Osteoblast (primary cell): ENCODE results near the gene FYCO1. TPM values are rescaled to one million over a fixed set of nuclear protein-coding genes. Genes with fewer than 3 reads are reported as not detected.
A peak's percentile ranks its signal among the peaks of the same experiment; 100 is the strongest.

Source experiments
- DNase-seq: peaks from one replicate; pipeline ENCODE4 v3.0.0; 2011; ENCODE audit warnings: low spot score, mixed read lengths; ENCODE audit not compliant: insufficient read length; ENCODE audit errors: missing footprints
- H2AFZ ChIP-seq: 2 replicates; pipeline ENCODE4 v1.6.0; 2011; ENCODE audit warnings: mild to moderate bottlenecking, low read length
- H3K27ac ChIP-seq: 2 replicates; pipeline ENCODE4 v1.5.1; 2011; ENCODE audit warnings: mild to moderate bottlenecking, low read depth, low read length, moderate library complexity
- H3K27me3 ChIP-seq: 2 replicates; pipeline ENCODE4 v1.6.0; 2012; ENCODE audit warnings: mild to moderate bottlenecking, control low read depth, inconsistent platforms, low read length, moderate library complexity; ENCODE audit not compliant: insufficient read depth
- H3K36me3 ChIP-seq: 2 replicates; pipeline ENCODE4 v1.5.1; 2011; ENCODE audit warnings: mild to moderate bottlenecking, low read length, control low read depth, moderate library complexity; ENCODE audit not compliant: insufficient read depth
- H3K4me1 ChIP-seq: 2 replicates; pipeline ENCODE4 v1.5.1; 2011; ENCODE audit warnings: mild to moderate bottlenecking, low read length, control low read depth, moderate library complexity; ENCODE audit not compliant: insufficient read depth
- H3K4me2 ChIP-seq: 2 replicates; pipeline ENCODE4 v1.6.0; 2011; ENCODE audit warnings: mild to moderate bottlenecking, low read length; ENCODE audit not compliant: insufficient read depth
- H3K4me3 ChIP-seq: fragments of 200-600 bp; sonication (generic); 3 replicates; pipeline ENCODE4 v1.5.1; 2012; ENCODE audit warnings: mild to moderate bottlenecking, low read length, inconsistent platforms; ENCODE audit not compliant: insufficient read depth
- H3K79me2 ChIP-seq: 2 replicates; pipeline ENCODE4 v1.6.0; 2012; ENCODE audit warnings: mild to moderate bottlenecking, low read length, control low read depth, inconsistent platforms; ENCODE audit not compliant: insufficient read depth
- H3K9me3 ChIP-seq: 2 replicates; pipeline ENCODE4 v1.5.1; 2011; ENCODE audit warnings: low read depth, low read length, control low read depth
- H4K20me1 ChIP-seq: 2 replicates; pipeline ENCODE4 v1.6.0; 2012; ENCODE audit warnings: mild to moderate bottlenecking, low read length, control low read depth; ENCODE audit not compliant: insufficient read depth
- CTCF ChIP-seq: IDR thresholded peaks from 2 replicates; pipeline ENCODE4 v1.5.1; 2011; ENCODE audit warnings: mild to moderate bottlenecking, low read depth, low read length, moderate library complexity; ENCODE audit errors: extremely low read depth
- total RNA-seq: library from RNA; depleted of rRNA; stranded (reverse); fragments of >200 nt; gene quantifications from 2 replicates; pipeline ENCODE4 v1.2.3, GENCODE V29; 2012

The FYCO1 gene
- total RNA-seq, 1 donor, result 25.0 TPM

GRCh38 chr3:45912435-45912834 is 83.2 kb downstream of the FYCO1 start:
- Histone ChIP-seq H3K27ac (no peak overlapping the region), H3K4me3 (no peak overlapping the region), H3K27me3 (peaks cover 12% of the 10 kb centered on the region), H3K9me3 (no peaks in the 10 kb centered on the region), H4K20me1 (no peaks in the 10 kb centered on the region), H3K4me1 (peaks cover 20% of the 10 kb centered on the region), H3K4me2 (no peak overlapping the region), H2AFZ (no peak overlapping the region), H3K79me2 (no peaks in the 10 kb centered on the region), H3K36me3 (no peaks in the 10 kb centered on the region)
- DNase-seq, result no peak
- TF ChIP-seq CTCF, result no peak

GRCh38 chr3:45911511-45912226 is 84.0 kb downstream of the FYCO1 start:
- H3K4me2 ChIP-seq, result no peak overlapping the region
- no peak overlapping the region for H2AFZ ChIP-seq
- H4K20me1 ChIP-seq, result no peaks in the 10 kb centered on the region
- no peaks in the 10 kb centered on the region for H3K79me2 ChIP-seq
- H3K4me1 ChIP-seq, result peaks cover 27% of the 10 kb centered on the region
- no peaks in the 10 kb centered on the region for H3K9me3 ChIP-seq
- no peak overlapping the region for H3K4me3 ChIP-seq
- no peak overlapping the region for H3K27ac ChIP-seq
- no peak for DNase-seq
- H3K27me3 ChIP-seq, result peaks cover 12% of the 10 kb centered on the region
- H3K36me3 ChIP-seq, result no peaks in the 10 kb centered on the region
- no peak for TF ChIP-seq CTCF

- no peak overlapping the region for H3K4me2 ChIP-seq
- no peaks in the 10 kb centered on the region for H3K9me3 ChIP-seq
- DNase-seq, result peak; percentile 82
- no peak overlapping the region for H2AFZ ChIP-seq
- H3K36me3 ChIP-seq, result no peaks in the 10 kb centered on the region
- TF ChIP-seq CTCF, result no peak
- H3K27me3 ChIP-seq, result peaks cover 12% of the 10 kb centered on the region
- H3K4me1 ChIP-seq, result peaks cover 28% of the 10 kb centered on the region
- H3K27ac ChIP-seq, result no peak overlapping the region
- H3K79me2 ChIP-seq, result no peaks in the 10 kb centered on the region
- no peaks in the 10 kb centered on the region for H4K20me1 ChIP-seq
- no peak overlapping the region for H3K4me3 ChIP-seq
Measured at GRCh38 chr3:45910892-45911291, 84.7 kb downstream of the FYCO1 start.

- H3K4me1 ChIP-seq, result peaks cover 21% of the 10 kb centered on the region
- H3K27me3 ChIP-seq, result peaks cover 12% of the 10 kb centered on the region
- H3K79me2 ChIP-seq, result no peaks in the 10 kb centered on the region
- TF ChIP-seq CTCF, result no peak
- H3K27ac ChIP-seq, result no peak overlapping the region
- H3K4me2 ChIP-seq, result no peak overlapping the region
- H3K4me3 ChIP-seq, result no peak overlapping the region
- no peaks in the 10 kb centered on the region for H3K9me3 ChIP-seq
- H4K20me1 ChIP-seq, result no peaks in the 10 kb centered on the region
- H3K36me3 ChIP-seq, result no peaks in the 10 kb centered on the region
- no peak for DNase-seq
- no peak overlapping the region for H2AFZ ChIP-seq
Measured at GRCh38 chr3:45909542-45909941, 86.1 kb downstream of the FYCO1 start.
